NCI-H2196 (cell line): Measurements from ENCODE around the gene FOLR1.

ENCODE experiments used
- DNase-seq: peaks from one replicate; lab custom pipeline; 2025; ENCODE audit not compliant: unreplicated experiment; lab: John Stamatoyannopoulos, UW

Gene FOLR1

GRCh38 chr11:72233773-72234513 lies 42.0 kb downstream of the FOLR1 start:
- DNase-seq: no peak

GRCh38 chr11:72234514-72234830 lies 42.5 kb downstream of the FOLR1 start:
- DNase-seq: no peak

GRCh38 chr11:72234920-72235319 lies 43.0 kb downstream of the FOLR1 start:
- DNase-seq: no peak

GRCh38 chr11:72235351-72236057 lies 43.6 kb downstream of the FOLR1 start:
- no peak for DNase-seq

GRCh38 chr11:72236083-72236697 lies 44.2 kb downstream of the FOLR1 start:
- DNase-seq: no peak

GRCh38 chr11:72236774-72237111 lies 44.8 kb downstream of the FOLR1 start:
- no peak for DNase-seq

GRCh38 chr11:72237112-72237931 lies 45.4 kb downstream of the FOLR1 start:
- no peak for DNase-seq

- DNase-seq: peak; percentile 49
Measured at GRCh38 chr11:72238040-72238450, 46.1 kb downstream of the FOLR1 start.

GRCh38 chr11:72238492-72239312 lies 46.8 kb downstream of the FOLR1 start:
- no peak for DNase-seq

- DNase-seq: peak; percentile 81
Measured at GRCh38 chr11:72239313-72239848, 47.4 kb downstream of the FOLR1 start.

- peak; percentile 73 for DNase-seq
Measured at GRCh38 chr11:72239849-72240460, 48.0 kb downstream of the FOLR1 start.

- DNase-seq: no peak
Measured at GRCh38 chr11:72240461-72241290, 48.7 kb downstream of the FOLR1 start.

- DNase-seq: no peak
Measured at GRCh38 chr11:72241291-72241781, 49.4 kb downstream of the FOLR1 start.

GRCh38 chr11:72242141-72242540 lies 50.2 kb downstream of the FOLR1 start:
- DNase-seq: no peak

- no peak for DNase-seq
Measured at GRCh38 chr11:72243173-72244059, 51.5 kb downstream of the FOLR1 start.

- DNase-seq: no peak
Measured at GRCh38 chr11:72244060-72244360, 52.1 kb downstream of the FOLR1 start, which contains the start of gene PHOX2A. TSS of gene PHOX2A (minus strand) at chr11:72244176. CDS start at chr11:72244004, 172 bp downstream.

GRCh38 chr11:72244361-72245262 lies 52.7 kb downstream of the FOLR1 start:
- DNase-seq: no peak
